ENCODE results near the gene B3GNT2.

DNA sequence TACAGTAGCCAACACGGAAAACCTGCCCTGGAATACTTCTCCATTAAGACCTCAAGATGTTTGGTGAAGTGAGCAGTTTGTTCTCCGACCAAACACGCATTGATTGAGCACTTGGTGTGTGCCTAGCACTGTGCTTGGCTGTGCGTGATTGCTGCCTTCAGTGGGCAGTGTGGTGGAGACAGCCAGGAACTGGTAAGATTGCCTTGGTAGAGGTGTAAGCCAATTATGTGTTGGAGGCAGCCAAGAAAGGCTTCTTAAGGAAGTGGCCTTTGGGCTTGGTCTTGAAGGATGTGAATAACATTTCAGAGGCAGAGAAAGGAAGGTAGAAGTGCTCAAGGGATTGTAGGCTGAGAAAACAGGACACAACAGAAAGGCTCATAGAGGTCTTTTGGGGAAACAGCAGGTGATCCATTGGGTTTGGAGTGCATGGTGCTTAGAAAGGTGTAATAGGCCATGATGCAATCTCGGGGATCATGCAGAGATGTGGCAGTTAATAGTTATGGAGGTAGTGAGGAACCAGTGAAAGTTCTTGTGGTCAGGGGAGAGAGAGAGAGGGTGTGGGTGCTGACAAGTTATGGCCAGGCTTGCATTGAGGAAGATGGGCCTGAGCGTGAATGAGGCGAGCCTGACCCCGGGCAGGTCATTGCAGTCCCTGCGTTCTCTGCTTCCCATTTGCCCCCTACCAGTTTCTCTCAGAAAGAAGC lies 6.3 kb downstream of the B3GNT2 start:
- TF ChIP-seq POLR2A (IDR thresholded peaks at IDR 0.05) (no peak), POLR2AphosphoS5 (IDR thresholded peaks at IDR 0.05) (no peak), EP300 (IDR thresholded peaks at IDR 0.05; ENCODE audit: low read depth) (no peak)
- TF ChIP-seq, protein P1, sequence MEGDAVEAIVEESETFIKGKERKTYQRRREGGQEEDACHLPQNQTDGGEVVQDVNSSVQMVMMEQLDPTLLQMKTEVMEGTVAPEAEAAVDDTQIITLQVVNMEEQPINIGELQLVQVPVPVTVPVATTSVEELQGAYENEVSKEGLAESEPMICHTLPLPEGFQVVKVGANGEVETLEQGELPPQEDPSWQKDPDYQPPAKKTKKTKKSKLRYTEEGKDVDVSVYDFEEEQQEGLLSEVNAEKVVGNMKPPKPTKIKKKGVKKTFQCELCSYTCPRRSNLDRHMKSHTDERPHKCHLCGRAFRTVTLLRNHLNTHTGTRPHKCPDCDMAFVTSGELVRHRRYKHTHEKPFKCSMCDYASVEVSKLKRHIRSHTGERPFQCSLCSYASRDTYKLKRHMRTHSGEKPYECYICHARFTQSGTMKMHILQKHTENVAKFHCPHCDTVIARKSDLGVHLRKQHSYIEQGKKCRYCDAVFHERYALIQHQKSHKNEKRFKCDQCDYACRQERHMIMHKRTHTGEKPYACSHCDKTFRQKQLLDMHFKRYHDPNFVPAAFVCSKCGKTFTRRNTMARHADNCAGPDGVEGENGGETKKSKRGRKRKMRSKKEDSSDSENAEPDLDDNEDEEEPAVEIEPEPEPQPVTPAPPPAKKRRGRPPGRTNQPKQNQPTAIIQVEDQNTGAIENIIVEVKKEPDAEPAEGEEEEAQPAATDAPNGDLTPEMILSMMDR (IDR thresholded peaks at IDR 0.05): no peak
